Adrenal gland (tissue), 5 donors: ENCODE results near the gene NOX5.

Experiments used
- POLR2A ChIP-seq, 2 donors: fragments of 450-650 bp; IDR thresholded peaks; one replicate each; pipeline ENCODE4 v1.6.1; 2017; ENCODE audit warnings: antibody characterized with exemption in 2 of 2, mild to moderate bottlenecking in 2 of 2, moderate library complexity in 1 of 2
- TF ChIP-seq, protein P1 (sequence below), 6 experiments: fragments of 450-650 bp in 4 of 6; fragments of 200-600 bp in 2 of 6; sonication (generic) in 1 of 6; IDR thresholded peaks; 1 replicate in 5 of 6; 2 replicates in 1 of 6; pipeline versions ENCODE4 v1.5.1 to v1.8.0; 2016 to 2021; ENCODE audit warnings: antibody characterized with exemption in 6 of 6, mild to moderate bottlenecking in 2 of 6, moderate library complexity in 1 of 6
- donor health status: DM: no; HTN: no; CAD: no.

GRCh38 chr15:69037482-69037881 lies 23.0 kb downstream of the NOX5 start:
- TF ChIP-seq, protein P1, sequence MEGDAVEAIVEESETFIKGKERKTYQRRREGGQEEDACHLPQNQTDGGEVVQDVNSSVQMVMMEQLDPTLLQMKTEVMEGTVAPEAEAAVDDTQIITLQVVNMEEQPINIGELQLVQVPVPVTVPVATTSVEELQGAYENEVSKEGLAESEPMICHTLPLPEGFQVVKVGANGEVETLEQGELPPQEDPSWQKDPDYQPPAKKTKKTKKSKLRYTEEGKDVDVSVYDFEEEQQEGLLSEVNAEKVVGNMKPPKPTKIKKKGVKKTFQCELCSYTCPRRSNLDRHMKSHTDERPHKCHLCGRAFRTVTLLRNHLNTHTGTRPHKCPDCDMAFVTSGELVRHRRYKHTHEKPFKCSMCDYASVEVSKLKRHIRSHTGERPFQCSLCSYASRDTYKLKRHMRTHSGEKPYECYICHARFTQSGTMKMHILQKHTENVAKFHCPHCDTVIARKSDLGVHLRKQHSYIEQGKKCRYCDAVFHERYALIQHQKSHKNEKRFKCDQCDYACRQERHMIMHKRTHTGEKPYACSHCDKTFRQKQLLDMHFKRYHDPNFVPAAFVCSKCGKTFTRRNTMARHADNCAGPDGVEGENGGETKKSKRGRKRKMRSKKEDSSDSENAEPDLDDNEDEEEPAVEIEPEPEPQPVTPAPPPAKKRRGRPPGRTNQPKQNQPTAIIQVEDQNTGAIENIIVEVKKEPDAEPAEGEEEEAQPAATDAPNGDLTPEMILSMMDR (IDR thresholded peaks at IDR 0.05): no peak
- TF ChIP-seq POLR2A (IDR thresholded peaks at IDR 0.05): no peak
